HG03039 (cell line): ENCODE measurements around the gene FAM131C.

Experiments
- ATAC-seq: cut with Tn5 transposase; IDR thresholded peaks from one replicate; pipeline ENCODE4 v1.9.1; 2021; ENCODE audit warnings: mild to moderate bottlenecking, moderate library complexity; ENCODE audit not compliant: unreplicated experiment

Gene FAM131C

DNA sequence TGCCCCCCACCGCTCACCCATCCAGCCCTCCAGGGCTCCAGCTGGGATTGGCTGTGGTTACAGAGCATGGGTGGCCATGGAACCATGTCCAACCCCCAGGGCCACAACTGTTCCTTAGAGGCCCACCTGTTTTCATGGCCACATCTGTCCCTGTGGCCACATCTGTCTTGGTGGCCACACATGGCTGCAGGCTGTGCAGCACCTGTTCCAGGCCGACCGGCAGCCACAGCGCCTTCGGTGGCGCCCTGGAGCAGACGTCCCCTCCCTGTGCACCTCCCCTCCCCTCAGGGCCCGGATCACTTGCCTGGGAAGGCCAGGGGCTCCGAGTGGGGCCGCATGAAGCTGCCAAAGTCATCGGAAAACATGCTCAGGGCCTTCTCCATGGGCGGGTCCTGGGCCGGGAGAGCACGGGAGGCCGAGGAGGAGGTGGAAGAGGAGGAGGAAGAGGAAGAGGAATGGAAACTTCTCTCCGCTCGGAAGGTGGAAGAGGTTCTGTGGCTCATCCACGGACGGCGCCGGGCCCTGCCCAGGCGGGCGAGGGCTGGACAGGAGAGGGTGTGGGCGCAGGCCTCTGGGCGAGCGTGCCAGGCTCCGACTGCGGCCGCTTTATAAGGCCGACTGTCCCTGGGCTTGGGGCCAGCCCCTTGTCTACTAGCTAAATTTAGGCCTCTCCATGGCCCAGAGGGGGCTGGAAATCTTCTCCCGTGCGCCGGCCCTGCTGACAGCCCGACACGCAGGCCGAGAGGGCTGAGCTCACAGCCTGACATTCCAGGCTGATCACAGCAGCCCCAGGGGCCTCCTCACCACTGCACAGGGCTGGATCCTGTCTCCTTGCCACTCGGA is 55.8 kb downstream of the FAM131C start, which contains the start of gene HSPB7:
Gene HSPB7 (minus strand): TSS at position 583 of the 843 bp plus-strand sequence. CDS start 80 bp downstream, at position 503.
- ATAC-seq, result no peak

DNA sequence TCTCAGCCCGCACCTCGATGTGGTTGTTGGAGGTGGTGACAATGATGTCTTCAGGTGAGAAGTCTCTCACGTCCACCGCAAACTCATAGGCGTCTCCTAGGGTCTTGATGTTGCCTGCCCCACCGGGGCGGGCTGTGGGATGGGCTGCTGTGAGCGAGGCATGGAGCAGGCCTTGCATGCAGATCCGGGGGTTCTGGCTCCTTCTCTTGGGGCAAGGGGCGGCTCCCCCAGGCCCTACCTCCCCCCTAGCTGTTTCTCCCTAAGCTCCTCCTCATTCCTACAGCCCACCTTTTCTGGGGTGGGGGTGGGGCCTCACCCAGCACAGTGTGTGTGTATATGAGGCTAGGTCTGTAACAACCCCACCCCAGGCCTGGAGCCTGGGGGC is 56.4 kb downstream of the FAM131C start:
- no peak for ATAC-seq

DNA sequence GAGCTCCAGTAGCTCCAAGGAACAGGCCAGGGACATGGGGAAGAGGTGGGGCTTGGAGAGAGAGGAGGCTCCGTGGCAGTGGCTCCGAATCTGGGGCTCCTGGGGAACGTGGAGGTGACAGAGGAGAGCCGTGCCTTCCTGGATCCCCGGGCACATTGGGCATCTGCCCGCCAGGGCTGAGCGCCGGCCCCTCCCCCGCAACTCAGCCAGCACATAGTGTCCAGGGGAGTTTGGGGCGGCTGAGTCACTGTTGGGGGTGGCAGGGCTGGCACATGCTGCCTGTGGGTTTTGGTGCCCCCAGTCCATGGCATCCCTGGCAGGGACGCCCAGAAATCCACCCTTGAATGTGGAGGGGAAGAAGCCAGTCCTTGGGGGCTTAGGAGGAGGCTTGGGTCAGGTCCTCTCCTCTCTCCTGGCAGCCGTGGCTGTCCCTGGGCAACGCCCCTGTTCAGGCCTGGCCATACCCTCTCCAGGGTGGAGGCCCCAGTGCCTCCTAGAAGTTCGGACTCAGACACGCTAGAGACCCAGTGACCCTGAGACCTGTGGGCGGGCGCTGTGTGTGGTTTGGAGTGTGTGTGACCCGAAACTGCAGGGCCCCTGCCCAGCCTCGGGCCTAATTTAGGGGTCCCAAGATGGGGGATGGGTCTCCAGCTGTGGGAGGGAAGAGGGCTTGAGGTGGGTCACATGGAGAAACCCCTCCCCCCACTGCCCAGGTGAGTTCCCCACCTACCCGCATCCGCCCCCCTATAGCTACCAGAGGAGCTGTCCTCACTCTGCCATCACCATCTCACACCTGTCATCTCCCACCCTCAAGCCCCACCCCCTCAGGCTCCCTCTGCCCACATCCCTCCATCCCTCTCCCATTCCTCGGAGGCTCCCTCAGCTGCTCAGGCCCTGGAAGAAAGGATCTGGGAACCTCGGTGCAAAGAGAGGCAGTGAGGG is 57.2 kb downstream of the FAM131C start:
- ATAC-seq, result no peak

DNA sequence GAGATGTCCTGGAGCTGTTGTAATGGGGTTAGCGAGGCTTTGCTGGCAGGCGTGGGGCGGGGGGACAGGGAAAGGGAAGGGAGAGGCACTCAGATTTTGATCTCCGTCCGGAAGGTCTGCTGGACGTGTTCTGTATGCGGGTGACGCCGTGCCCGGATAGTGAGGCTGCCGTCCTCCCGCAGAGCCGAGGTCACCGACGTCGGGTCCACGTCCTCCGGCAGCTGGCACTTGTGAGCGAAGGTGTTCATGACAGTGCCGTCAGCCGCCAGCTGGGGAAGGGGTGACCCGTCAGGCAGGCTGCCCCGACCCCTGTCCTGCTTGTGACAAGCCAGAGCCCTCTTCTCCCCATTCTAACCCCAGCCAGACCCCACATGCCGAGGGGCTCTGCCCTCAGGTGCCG is 58.0 kb downstream of the FAM131C start:
- no peak for ATAC-seq

DNA sequence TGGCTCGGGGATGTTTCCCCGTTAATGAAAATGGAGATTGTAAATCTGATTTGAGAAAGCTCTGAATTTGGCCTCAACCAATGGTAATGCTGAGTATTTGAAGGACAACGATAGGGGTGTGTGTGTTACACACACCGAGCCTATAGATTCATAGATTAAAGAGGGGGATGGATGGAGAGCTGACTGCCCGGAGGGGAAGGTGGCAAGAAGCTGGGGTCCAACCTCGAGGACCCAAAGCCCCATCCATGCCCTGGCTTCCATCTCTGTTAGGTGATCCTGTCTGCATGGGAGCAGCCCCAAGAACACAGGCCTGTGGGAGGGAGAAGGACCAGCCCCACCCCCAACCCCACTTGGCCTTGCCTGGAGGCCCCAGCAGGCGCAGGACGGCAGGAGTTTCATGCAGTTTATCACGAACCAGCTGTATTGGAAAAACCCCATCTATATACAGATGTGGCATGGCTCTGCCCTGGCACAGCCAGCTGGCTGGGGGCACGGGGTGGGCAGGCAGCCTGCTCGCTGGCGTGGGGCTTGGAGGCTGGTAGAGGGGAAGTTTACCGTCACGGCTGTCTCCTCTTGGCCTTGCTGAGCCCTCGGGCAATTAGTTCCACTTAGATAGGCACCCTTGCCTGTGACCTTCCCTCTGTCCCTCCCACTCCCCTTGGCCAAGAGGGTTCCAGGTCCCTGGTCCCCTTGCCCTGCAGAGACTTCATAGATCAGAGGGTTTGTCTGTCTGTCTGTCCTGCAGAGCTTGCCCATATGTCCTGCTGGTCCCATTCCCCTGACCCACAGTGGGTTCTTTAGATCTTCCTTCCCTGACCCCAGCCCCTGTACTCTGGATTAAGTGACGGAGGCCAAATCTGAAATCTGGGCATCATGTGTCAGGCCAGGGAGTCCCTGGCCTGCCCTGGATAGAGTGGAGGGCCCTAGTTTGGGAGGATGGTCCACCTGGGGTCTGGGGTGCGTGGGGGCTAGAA is 58.7 kb downstream of the FAM131C start:
- no peak for ATAC-seq

DNA sequence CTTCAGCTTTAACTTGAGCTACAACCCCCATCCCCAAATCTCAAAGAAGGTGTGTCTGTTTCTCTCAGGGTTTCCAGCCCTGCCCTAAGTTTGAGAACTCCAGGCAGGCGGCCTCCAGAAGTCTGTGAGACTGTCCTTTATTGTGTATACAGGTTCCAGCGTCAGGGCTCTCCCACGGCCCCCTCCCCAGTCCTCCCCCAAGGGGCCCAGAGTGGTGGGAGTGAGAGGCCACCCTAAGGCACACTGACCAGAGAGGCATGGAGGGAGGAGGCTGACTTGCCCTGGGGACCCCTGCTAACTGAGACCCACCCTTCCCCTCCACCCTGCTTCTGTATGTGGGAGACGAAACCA is 59.6 kb downstream of the FAM131C start:
- ATAC-seq, result no peak

DNA sequence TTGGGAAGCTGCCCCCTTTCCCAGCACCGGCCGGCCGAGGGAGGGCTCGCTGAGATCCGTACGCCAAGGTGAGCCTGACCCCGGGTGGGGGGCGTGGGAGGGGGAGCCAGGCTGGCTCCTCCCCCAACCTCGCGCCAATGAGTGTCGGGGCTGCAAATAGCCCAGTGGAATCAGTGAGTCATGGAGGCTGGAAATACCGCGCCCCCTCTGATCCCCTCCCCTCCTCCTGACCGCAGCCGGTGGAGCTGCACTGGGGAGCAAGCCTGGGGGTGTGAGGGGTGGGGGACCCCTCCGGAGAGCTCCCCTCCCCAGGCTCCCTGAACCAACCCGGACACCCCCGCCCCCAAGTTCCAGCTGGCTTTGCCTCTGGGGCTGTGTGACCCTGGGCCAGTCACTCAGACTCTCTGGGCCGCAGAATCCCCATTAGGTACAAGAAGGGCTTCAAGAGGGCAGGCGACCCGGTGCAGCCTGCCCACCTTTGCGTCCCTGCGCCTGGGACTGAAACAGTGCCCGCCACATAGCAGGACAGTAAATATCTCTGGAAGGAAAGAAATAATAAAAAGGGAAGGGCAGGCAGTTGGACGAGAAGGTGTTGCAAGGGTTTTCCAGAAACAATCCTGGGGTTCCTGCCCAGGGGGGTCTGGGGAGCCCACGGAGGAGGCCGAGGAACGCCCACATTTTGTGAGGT is 60.1 kb downstream of the FAM131C start:
- ATAC-seq, result no peak

DNA sequence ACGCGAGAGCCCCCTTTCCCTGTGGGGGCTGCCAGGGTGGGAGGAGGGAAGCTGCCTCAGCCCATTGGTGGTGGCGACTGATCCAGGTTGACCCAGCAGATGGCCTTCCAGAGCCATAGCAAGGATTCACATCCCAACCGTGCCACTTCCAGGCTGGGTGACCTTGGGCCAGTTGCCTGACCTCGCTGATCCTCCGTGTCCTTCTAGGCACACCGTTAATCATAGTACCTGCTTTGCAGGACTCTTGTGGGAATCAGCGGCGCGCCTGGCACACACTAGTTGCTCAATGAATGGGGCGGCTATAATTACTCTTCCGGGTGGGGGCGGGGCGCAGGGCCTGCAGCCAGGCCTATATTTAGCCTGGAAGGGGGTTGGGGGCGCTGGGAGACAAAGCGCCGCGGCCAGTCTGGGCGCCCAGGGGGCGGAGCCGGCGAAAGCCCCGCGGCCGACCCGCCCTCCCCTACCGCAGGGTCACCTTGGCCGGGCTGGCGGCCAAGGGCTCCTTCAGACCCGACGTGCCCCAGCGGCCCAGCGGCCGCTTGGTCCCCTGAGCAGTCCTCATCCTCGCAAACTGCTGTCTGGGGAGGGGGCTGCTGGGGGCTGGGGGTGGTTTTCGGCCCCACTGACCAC is 60.7 kb downstream of the FAM131C start:
- no peak for ATAC-seq

DNA sequence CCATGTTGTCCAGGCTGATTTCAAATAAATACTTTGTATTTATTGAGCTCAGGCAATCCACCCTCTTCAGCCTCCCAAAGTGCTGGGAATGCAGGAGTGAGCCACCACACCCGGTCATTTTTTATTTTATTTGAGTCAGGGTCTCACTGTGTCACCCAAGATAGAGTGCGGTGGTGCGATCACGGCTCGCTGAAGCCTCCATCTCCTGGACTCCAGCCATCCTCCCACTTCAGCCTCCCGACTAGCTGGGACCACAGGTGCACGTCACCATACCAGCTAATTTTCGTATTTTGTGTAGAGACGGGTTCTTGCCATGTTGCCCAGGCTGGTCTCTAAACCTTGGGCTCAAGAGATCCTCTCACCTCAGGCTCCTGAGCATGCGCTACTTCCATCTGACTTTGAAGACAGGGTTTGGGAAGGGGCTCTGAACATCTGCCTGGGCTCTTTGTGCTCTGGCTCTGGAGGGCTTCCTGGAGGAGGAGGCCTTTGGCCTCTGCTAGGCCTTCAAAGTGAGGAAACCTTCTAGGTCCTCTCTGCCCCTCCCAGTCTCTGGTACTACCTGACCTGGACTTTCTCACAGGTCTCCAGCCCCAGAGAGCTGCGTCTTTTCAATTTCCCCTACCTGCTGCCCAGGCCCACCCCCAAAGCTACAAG is 61.4 kb downstream of the FAM131C start:
- ATAC-seq, result no peak

DNA sequence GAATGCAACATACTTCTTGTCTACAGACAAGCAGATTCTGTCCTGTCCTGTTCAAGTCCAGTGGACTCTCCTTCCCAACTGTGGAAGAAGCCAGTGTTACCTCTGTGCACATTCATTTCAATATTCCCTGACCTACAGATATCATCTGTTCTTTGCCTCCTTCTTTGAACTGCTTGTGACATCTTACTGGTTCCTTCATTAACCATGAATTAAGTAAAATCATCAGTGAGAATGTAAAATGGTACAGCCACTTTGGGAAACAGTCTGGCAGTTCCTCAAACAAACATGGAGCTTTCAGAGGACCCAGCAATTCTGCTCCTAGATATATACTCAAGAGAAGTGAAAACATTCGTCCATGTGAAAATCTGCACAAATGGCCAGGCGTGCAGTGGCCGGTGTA is 62.6 kb downstream of the FAM131C start:
- ATAC-seq, result no peak

DNA sequence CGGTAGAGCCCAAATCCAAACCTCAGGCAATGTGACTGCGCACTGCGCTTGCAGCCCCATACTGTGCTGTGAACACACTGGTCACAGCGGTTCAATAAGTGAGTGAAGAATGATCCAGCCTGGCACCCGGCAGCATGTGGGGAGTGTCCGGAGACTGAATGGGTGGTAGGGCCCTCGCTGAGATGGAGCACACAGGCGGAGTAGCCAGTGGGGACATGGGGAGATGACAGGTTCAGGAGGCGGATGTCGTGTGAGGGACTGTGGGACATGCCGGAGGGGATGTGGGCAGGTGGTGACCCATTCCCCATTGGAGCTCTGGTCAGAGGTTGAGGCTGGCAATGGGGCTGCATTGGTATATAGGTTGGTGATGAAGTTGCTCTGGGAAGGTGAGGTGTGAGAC is 63.8 kb downstream of the FAM131C start:
- no peak for ATAC-seq

DNA sequence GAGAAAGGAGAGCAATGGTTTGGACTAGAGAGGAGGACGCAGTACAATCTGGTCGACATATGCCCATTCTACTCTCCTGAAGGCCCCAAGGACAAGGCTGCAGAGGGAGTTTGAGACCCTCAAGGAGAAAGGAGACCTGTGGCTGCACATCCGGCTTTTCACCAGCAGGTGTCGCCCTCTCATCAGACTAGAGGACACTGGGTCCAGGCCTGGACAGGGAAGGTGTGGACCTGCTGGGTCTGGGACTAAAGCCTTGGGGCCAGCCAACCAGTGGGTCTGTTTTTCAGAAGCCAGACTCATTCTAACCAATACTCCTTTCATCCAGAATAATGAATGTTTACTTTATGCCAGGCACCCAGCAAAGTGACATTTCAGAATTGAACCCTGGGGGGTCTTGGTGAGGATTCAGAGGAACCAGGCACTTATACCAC is 64.4 kb downstream of the FAM131C start:
- ATAC-seq, result no peak
